HG03354 (cell line): ENCODE results near the gene MYCBPAP.

Experiments
- ATAC-seq: cut with Tn5 transposase; IDR thresholded peaks from one replicate; pipeline ENCODE4 v1.9.1; 2021; ENCODE audit warnings: mild to moderate bottlenecking; ENCODE audit not compliant: unreplicated experiment, poor library complexity, severe bottlenecking

The MYCBPAP gene

GRCh38 chr17:50484386-50485155, 23.7 kb upstream of the MYCBPAP start:
- no peak for ATAC-seq

GRCh38 chr17:50487213-50488096, 20.8 kb upstream of the MYCBPAP start:
- ATAC-seq = no peak

- no peak for ATAC-seq
These were observed 19.4 kb upstream of the MYCBPAP start for GRCh38 chr17:50488880-50489279.

GRCh38 chr17:50491505-50491904, 16.7 kb upstream of the MYCBPAP start:
- ATAC-seq = no peak

GRCh38 chr17:50492214-50492613, 16.0 kb upstream of the MYCBPAP start:
- ATAC-seq = no peak

GRCh38 chr17:50493744-50494143, 14.5 kb upstream of the MYCBPAP start:
- no peak for ATAC-seq

- no peak for ATAC-seq
These were observed 12.9 kb upstream of the MYCBPAP start for GRCh38 chr17:50495217-50495823.

GRCh38 chr17:50495918-50496317, 12.3 kb upstream of the MYCBPAP start:
- ATAC-seq = no peak

- no peak for ATAC-seq
These were observed 10.0 kb upstream of the MYCBPAP start for GRCh38 chr17:50498021-50498874.

GRCh38 chr17:50499270-50499669, 9.0 kb upstream of the MYCBPAP start:
- no peak for ATAC-seq

- no peak for ATAC-seq
These were observed 8.5 kb upstream of the MYCBPAP start for GRCh38 chr17:50499721-50500120.

GRCh38 chr17:50501054-50501453, 7.2 kb upstream of the MYCBPAP start:
- ATAC-seq = no peak

GRCh38 chr17:50502301-50502990, 5.8 kb upstream of the MYCBPAP start:
- ATAC-seq = no peak

- no peak for ATAC-seq
These were observed 2.6 kb upstream of the MYCBPAP start for GRCh38 chr17:50505591-50506130.

GRCh38 chr17:50506298-50506697, 1.9 kb upstream of the MYCBPAP start:
- no peak for ATAC-seq

GRCh38 chr17:50508573-50509460, 578 bp downstream of the MYCBPAP start:
- ATAC-seq = no peak

GRCh38 chr17:50511058-50511457, 2.8 kb downstream of the MYCBPAP start:
- peak; percentile 90 for ATAC-seq

- no peak for ATAC-seq
These were observed 5.3 kb downstream of the MYCBPAP start for GRCh38 chr17:50513495-50513894.
